22Rv1 (cell line): ENCODE results near the gene HGS.

Experiments used
- CTCF ChIP-seq: fragments of 450-650 bp; IDR thresholded peaks from 2 replicates; pipeline ENCODE4 v1.5.1; 2017; ENCODE audit warnings: mild to moderate bottlenecking
- ZFX ChIP-seq: fragments of 450-650 bp; IDR thresholded peaks from 2 replicates; pipeline ENCODE4 v1.6.1; 2017; ENCODE audit warnings: antibody characterized with exemption, borderline replicate concordance

- TF ChIP-seq CTCF (peak; percentile 16), ZFX (no peak)
Measured at GRCh38 chr17:81702934-81703746, 19.3 kb downstream of the HGS start, which contains the start of gene MRPL12.
